ENCODE measurements around the gene TAF1C.

DNA sequence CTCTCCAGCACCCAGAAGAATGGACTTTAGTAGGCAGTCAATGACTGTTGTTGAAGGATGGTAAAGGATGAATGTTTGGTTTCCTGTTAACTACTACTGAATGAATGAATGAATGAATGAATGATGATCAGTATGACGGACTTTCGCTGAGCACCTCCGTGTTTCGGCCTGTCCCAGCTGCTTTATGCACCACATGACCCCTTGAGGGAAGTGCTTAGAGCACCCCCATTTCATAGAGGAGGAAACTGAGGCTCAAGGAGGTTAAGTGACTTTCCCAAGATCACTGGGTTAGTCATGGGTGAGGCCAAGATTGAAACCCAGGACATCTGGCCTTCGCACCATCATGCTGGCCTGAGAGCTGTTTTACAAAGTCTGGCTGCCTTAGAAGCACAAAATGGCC, 46.1 kb upstream of the TAF1C start:
- TF ChIP-seq TCF12 (IDR thresholded peaks at IDR 0.05): no peak
- TF ChIP-seq, protein P1, sequence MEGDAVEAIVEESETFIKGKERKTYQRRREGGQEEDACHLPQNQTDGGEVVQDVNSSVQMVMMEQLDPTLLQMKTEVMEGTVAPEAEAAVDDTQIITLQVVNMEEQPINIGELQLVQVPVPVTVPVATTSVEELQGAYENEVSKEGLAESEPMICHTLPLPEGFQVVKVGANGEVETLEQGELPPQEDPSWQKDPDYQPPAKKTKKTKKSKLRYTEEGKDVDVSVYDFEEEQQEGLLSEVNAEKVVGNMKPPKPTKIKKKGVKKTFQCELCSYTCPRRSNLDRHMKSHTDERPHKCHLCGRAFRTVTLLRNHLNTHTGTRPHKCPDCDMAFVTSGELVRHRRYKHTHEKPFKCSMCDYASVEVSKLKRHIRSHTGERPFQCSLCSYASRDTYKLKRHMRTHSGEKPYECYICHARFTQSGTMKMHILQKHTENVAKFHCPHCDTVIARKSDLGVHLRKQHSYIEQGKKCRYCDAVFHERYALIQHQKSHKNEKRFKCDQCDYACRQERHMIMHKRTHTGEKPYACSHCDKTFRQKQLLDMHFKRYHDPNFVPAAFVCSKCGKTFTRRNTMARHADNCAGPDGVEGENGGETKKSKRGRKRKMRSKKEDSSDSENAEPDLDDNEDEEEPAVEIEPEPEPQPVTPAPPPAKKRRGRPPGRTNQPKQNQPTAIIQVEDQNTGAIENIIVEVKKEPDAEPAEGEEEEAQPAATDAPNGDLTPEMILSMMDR (IDR thresholded peaks at IDR 0.05): no peak
- no peak for TF ChIP-seq GABPA (IDR thresholded peaks at IDR 0.05; ENCODE audit: low read depth)
- TF ChIP-seq EP300 (IDR thresholded peaks at IDR 0.05; ENCODE audit: borderline replicate concordance in 1 of 2, low read depth in 1 of 2, low read length in 1 of 2): no peak
- no peak for TF ChIP-seq YY1 (IDR thresholded peaks at IDR 0.05; ENCODE audit: low read depth)
- TF ChIP-seq, protein P2, sequence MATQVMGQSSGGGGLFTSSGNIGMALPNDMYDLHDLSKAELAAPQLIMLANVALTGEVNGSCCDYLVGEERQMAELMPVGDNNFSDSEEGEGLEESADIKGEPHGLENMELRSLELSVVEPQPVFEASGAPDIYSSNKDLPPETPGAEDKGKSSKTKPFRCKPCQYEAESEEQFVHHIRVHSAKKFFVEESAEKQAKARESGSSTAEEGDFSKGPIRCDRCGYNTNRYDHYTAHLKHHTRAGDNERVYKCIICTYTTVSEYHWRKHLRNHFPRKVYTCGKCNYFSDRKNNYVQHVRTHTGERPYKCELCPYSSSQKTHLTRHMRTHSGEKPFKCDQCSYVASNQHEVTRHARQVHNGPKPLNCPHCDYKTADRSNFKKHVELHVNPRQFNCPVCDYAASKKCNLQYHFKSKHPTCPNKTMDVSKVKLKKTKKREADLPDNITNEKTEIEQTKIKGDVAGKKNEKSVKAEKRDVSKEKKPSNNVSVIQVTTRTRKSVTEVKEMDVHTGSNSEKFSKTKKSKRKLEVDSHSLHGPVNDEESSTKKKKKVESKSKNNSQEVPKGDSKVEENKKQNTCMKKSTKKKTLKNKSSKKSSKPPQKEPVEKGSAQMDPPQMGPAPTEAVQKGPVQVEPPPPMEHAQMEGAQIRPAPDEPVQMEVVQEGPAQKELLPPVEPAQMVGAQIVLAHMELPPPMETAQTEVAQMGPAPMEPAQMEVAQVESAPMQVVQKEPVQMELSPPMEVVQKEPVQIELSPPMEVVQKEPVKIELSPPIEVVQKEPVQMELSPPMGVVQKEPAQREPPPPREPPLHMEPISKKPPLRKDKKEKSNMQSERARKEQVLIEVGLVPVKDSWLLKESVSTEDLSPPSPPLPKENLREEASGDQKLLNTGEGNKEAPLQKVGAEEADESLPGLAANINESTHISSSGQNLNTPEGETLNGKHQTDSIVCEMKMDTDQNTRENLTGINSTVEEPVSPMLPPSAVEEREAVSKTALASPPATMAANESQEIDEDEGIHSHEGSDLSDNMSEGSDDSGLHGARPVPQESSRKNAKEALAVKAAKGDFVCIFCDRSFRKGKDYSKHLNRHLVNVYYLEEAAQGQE (IDR thresholded peaks at IDR 0.05; ENCODE audit: low read depth, low read length): no peak
- TF ChIP-seq RAD21 (IDR thresholded peaks at IDR 0.05; ENCODE audit: low read length): no peak
- no peak for TF ChIP-seq NRF1 (IDR thresholded peaks at IDR 0.05; ENCODE audit: low read depth, low read length)
- no peak for TF ChIP-seq SMC3 (IDR thresholded peaks at IDR 0.05; ENCODE audit: low read depth, low read length)
- TF ChIP-seq, protein P3, sequence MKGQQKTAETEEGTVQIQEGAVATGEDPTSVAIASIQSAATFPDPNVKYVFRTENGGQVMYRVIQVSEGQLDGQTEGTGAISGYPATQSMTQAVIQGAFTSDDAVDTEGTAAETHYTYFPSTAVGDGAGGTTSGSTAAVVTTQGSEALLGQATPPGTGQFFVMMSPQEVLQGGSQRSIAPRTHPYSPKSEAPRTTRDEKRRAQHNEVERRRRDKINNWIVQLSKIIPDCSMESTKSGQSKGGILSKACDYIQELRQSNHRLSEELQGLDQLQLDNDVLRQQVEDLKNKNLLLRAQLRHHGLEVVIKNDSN (IDR thresholded peaks at IDR 0.05; ENCODE audit: borderline replicate concordance, low read depth): no peak
